Suppressor macrophage (primary cell): ENCODE data around the gene C19orf44.
"Not testable (repeated sequence)": the region's sequence is repeated elsewhere in the genome, so short reads cannot be mapped to it uniquely, and the experiment has no call there.

Experiments used
- DNase-seq, 4 experiments: peaks; one replicate each; pipeline ENCODE4 v3.0.0-alpha.2; 2020 to 2022

C19orf44 gene

DNA sequence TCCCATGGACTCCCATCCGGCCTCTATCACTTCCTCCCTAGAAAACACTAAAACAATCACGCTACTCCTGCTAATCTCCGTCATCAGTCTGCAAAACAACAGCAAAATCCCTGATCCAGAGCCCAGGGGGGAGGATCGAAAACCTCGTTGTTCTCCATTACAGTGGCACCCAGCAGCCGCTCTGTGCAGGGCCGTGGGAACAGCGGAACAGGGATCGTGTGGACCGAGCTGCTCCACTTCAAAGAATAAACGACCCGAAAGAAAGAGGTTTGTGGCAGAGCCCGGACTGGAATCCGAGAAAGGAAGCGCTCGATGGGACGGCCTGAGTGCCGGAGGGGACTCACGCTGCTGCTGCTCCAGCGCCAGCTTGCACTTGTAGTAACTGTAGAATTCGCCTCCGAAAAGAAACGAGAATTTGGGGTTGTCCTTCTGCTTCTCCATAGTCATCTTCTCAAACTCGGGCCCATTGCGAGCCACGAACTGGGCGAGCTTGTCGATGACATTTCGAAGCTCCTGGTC, 45.4 kb downstream of the C19orf44 start:
- peak in 3 of 4 experiments; percentile 23 to 43 (median 26) for DNase-seq

DNA sequence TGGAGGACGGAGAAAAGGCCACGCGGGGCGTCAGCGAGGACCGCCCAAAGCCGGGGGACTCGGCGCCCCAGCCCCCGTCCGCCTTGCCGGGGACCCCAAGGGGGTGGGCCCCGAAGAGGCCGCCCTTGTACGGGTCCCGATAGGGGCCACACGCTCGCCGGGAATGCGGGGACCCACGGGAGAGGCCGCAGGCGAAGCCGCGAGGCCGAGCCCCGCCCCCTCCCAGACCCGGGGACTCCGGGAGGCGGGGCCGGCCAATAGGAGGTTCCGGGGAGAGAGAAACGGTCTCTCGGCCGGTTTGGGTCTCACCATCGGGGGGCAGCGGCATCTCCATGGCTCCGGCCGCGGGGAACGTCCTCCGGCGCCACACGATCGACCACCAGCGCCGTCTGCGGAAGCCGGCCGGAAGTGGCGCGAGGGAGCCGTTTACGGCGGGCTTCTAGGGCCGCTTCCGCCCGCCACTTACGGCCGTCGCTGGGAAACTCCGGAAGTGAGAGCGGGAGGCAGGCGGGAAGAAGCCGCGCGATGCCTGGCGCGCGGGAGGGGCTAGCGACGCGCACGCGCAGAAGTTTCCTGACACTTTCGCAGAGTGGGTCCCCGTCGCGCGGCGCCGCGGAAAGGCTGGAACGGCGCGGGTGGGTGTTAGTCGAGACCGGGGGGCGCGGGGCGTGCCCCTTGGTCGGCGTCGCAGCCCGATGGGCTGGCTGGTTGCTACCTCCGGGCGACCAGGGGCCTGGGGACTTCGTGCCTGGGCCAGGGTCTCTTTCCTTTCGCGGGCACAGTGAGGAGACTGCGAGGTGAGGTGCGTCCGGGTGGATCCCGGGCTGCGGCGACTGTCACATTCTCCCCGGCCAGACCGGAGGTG, 46.1 kb downstream of the C19orf44 start, which contains the start of gene CHERP:
TSS of gene CHERP (minus strand) at position 393 of the 865 bp plus-strand sequence. CDS start at position 334, 59 bp downstream.
- DNase-seq: peak; percentile 98 to 99 (median 98)

DNA sequence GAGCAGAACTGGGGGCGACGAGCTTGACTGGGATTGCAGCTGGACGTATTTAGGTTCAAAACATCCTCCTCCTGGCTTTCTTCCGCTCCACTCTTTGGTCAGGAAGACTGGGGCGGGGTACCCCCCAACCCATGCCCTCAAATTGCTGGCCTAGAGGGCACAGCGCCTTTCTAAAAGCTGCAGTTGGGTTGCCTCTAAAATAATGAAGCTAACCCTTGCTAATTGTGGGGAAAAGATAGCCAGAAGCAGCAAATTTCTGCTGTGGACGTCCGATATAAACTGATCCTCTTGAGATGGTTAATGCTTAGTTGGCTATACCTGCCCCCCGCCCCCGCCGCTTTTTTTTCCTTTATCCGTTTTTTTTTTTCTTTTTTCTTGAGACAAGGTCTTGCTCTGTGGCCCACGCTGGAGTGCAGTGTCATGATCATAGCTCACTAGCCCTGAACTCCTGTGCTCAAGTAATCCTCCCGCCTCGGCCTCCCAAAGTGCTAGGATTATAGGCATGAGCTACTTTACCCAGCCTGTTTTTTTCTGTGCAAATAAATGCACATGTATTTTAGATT, 46.8 kb downstream of the C19orf44 start:
- peak in 2 of 4 experiments; percentile 33 to 53 for DNase-seq

DNA sequence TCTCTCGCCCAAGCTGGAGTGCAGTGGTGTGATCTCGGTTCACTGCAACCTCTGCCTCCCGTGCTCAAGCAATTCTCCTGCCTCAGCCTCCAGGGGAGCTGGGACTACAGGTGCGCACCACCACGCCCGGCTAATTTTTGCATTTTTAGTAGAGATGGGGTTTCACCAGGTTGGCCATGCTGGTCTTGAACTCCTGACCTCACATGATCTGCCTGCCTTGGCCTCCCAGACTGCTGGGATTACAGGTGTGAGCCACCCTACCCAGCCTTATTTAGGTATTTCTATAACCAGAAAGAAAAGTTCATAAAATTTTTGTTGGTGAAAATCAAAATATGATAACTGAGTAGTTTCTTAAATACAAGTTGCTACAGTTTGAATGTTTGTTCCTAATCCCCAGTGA, 47.5 kb downstream of the C19orf44 start:
- not testable (repeated sequence) for DNase-seq

DNA sequence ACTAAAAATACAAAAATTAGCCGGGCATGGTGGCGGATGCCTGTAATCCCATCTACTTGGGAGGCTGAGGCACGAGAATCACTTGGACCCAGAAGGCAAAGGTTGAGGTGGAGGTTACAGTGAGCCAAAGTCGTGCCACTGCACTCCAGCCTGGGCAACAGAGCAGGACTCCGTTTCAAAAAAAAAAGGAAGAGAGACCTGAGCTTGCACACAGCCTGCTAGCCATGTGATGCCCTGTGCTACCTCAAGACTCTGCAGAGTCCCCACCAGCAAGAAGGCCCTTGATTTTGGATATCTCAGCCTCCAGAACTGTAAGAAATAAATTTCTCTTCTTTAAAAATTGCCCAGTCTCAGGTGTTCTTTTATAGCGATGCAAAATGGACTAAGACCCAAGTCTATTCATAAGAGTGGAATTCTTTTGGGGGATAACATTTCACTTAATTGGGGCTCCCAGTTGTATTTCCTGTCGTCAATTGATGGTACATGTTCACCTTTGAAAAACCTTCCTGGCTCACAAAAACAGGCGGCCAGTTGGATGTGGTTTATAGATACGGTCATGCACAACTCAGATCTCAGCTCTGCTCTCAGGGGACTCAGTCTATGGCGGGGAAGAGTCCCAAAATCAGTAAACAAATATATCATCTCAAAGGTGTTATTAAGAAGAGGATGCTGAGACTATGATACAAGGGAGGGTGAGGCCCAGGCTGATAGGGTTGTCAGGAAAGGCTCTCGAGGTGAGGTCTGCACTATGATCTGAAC, 48.5 kb downstream of the C19orf44 start:
- peak in 1 of 4 experiments; percentile 5 for DNase-seq

DNA sequence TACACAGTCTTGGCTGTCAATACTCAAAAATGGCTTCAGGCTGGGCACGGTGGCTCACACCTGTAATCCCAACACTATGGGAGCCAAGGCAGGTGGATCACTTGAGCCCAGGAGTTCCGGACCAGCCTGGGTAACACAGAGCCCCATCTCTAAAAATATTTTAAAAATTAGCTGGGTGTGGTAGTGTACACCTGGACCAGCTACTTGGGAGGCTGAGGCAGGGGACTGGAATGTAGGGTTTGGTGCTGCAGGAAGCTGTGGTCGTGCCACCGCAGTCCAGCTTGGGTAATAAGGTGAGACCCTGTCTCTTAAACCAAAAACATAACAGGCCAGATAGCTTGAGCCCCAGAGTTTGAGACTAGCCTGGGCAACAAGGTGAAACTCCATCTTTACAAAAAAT, 52.8 kb downstream of the C19orf44 start:
- DNase-seq: no peak

DNA sequence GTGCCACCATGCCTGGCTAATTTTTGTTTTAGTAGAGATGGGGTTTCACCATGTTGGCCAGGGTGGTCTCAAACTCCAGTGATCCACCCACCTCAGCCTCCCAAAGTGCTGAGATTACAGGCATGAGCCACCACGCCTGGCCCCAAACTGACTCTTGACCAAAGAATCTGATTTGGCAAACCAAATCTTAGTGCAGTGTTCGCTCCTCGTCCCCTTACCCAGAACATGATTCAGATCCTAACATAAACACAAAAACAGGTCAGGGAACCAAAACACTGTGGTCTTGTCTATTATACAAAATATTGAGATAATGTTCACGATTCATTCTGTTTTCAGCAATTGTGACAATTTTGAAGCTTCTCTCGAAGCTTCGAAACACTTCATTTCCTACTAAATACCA, 55.7 kb downstream of the C19orf44 start:
- DNase-seq: not testable (repeated sequence)

DNA sequence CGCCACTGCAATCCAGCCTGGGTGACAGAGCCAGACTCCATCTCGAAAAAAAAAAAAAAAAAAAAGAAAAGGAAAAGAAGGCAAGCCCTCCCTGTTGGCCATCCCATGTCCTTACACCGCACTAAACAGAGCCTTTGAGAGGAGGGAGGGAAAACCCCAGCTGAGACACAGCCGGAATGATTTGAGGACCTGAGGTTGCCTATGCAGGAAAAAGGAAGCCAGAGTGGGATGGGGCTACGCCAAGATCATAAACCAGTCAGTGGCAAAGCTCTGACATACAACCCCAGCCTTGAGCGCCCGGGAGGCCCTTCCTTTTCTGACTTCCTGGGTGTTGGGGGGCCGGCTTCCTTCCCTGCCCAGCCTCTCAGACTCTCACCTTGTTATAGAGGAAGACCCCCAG, 58.6 kb downstream of the C19orf44 start:
- no peak for DNase-seq

DNA sequence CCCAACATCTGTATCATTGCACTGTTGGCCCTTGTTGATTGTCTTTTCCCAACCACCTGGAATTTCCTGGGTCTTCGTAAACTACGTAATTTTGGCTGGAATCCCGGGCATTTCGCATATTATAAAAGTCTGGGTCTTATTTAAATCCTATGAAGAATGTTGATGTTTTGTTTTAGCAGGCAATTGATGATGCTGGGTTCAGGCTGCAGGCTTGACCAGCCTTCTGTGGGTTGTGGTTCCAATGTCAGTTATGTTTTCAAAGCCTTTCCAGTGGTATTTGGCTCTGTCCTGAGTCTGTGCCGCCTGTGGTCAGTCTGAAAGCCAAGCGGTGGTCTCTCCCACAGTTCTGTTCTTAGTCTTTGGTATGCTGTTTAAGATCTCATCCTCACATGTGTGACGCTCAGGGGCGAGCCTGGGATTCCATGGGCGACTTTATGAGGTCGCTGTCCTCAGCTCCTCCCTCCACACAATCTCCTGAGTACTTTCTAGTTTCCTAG, 63.6 kb downstream of the C19orf44 start:
- no peak for DNase-seq

DNA sequence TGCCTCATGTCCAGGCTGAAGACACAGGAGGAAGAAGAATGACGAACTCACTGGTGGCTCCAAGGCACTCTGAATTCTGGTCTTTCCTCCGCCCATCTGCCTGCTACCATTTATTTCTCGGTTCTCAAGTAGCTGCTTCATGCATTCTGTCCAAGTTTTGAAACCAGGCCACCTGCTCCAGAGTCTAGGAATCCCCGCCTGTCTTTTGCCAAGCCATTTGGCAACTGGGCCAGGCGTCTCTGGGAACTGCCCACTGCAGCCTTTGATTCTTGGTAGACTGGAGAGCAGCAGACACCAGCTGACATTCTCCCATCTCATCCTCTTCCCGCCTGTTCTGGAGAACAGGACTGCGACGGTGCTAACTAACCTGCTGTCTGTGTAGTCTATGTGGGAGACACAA, 65.2 kb downstream of the C19orf44 start:
- no peak for DNase-seq

DNA sequence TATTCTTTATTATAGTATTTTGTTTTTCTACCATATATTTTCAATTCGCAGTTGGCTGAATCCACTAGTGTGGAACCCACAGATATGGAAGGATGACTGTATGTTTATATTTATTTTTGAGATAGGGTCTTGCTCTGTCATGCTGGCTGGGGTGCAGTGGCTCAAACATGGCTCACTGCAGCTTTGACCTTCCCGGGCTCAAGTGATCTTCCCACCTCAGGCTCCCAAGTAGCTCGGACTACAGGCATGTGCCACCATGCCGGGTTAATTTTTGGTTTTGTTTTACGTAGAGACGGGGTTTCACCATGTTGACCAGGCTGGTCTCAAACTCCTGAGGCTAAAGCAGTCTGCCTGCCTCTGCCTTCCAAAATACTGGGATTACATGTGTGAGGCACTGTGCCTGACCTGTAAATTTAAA, 66.4 kb downstream of the C19orf44 start:
- no peak for DNase-seq

DNA sequence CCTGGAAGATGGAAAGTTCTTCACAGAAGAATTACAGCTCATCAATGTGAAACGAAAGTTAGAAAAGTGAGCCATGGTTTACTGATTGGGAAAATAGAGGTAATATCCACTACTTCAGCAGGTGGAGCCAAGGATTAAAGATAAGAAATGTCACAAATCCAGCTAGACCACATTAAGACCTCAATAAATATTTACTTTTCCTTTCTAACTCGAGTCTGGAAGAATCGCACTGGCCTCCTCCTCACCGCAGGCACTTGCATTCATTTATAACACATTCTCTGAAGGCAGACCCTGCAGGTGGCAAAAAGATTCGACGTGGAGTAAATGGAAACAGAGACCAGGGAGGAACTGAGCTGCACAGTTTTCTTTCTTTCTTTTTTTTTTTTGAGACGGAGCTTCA, 68.6 kb downstream of the C19orf44 start:
- DNase-seq: no peak

DNA sequence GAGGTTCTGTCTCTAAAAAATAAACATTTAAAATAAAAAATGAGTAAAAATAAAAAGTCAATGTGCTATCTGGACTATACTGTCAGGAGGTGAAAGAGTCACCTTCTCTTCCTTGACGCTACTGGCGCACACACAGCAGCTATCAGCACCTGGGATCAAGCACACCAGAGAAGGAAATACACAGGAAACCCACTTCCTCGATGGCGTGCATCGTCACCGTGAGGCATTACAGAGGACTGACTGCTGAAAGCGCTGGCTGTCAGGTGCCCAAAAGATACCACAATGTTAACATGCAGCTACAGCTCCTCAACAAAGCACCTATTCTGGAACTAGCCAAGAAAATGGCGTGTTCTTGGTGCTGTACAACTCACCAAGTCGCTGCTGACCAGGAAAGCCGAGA, 70.0 kb downstream of the C19orf44 start:
- no peak for DNase-seq

DNA sequence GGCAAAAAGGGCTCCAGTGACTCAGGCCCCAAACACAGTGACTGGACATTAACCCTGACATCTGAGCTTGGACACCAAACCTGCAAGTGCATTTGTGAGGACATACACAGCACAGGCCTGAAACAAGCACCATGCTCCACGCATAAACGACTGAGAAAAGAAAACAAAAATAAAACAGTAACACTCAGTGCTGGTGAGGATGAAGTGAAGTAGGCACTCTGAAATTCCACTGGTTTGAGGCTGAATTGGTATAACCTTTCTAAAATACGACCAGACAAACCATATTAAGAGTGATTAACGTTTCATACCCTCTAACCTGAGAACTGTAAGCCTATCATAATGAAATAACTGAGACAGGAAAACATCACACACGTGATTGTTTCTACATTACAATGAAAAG, 70.5 kb downstream of the C19orf44 start:
- no peak for DNase-seq

DNA sequence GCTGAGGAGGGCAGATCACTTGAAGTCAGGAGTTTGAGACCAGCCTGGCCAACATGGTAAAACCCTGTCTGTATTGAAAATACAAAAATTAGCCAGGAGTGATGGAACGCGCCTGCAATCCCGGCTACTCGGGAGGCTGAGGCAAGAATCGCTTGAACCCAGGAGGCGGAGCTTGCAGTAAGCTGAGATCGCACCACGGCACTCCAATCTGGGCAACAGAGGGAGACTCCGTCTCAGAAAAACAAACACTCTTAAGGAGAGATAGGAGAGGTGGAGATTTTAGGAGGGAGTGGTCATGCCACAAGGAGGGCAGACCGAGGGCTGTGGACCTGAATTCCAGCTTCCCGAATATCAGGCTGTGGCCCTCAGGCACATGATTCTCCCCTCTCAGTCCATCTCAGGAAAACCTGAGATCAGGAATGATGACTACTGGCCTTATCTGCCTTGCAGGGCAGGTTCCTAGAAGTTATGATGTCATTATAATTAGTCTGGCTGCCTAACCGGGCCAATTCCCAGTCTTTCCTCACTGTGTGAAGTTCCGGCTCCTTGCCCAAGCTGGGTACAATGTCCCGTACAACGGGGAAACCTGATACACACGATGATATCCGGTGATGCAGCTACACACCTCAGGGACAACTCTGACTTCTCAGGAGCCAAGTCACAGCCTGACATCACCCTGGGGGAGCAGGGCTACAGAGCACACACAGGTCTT, 73.6 kb downstream of the C19orf44 start:
- no peak for DNase-seq
